Measurements from ENCODE around the gene MYH4.

Gene MYH4

DNA sequence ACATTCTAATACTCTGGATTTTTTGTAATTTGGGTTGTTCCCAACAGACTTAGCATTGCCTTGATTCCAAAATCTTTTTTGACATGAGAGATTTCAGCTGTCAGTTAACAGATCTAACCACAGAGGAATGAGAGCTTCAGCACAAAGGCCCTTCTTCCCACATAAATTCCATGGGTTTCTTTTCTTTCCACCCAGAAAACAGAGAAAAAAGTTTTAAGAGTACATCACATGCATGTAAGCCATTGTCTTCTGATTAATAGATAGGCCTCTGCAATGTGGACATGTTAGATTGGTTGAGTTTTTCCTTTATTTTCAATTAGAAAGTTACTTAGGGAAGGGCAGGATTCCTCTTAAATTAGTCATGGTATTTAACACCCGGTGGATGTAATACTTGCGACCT lies 48.5 kb downstream of the MYH4 start (continued):
- TF ChIP-seq ZNF148 (tag by site-specific recombination; IDR thresholded peaks at IDR 0.05; ENCODE audit: borderline replicate concordance) (no peak), ZNF658 (tag by site-specific recombination; IDR thresholded peaks at IDR 0.05) (no peak), SCRT1 (tag by site-specific recombination; IDR thresholded peaks at IDR 0.05; ENCODE audit: borderline replicate concordance) (no peak)

- Histone ChIP-seq H3K27ac (ENCODE audit: extremely low read depth, low read depth, low read length) (no peak overlapping the region), H3K4me3 (ENCODE audit: low read depth, low read length) (no peak overlapping the region), H3K4me1 (ENCODE audit: control insufficient read depth, insufficient read depth, low read length) (no peaks in the 10 kb centered on the region), H3K36me3 (ENCODE audit: control insufficient read depth in 2 of 2, insufficient read depth in 1 of 2, low read length in 2 of 2) (no peaks in the 10 kb centered on the region), H3K9me3 (ENCODE audit: control insufficient read depth, insufficient read depth, low read depth, low read length) (no peaks in the 10 kb centered on the region)
- ChIA-PET CTCF (interaction anchor here (1.1 to 1.2 kb wide), 2 partner anchors 9 to 16 kb away, joined by 3 to 4 read pairs; no protein-coding TSS in a partner anchor), POLR2A (no interaction called here)
- no peak for TF ChIP-seq ZNF350 (tag by site-specific recombination; IDR thresholded peaks at IDR 0.05)
These were observed 51.9 kb downstream of the MYH4 start for GRCh38 chr17:10417431-10417830.

DNA sequence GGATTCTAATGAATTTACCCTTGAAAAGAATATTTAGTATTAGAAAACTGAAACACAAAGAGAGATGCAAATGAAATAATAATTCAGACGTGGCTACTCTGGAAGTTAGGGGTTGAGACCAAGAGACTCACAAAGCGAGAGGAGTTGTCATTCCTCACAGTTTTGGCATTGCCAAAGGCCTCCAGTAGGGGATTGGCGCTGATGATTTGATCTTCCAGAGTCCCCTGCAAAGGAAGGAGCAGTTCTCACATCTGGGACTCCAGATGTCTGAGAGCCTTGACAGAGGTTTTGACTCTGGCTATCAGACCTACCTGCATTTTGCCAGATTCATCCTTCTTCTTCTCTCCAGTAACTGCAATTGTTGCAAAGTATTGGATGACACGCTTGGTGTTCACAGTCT lies 54.2 kb downstream of the MYH4 start:
- Histone ChIP-seq H3K4me3 (ENCODE audit: low read depth, low read length) (no peak overlapping the region), H3K9me3 (ENCODE audit: control insufficient read depth, insufficient read depth, low read depth, low read length) (no peaks in the 10 kb centered on the region), H3K4me1 (ENCODE audit: control insufficient read depth, insufficient read depth, low read length) (no peaks in the 10 kb centered on the region), H3K27ac (ENCODE audit: extremely low read depth, low read depth, low read length) (no peak overlapping the region), H3K36me3 (ENCODE audit: control insufficient read depth in 2 of 2, insufficient read depth in 1 of 2, low read length in 2 of 2) (no peaks in the 10 kb centered on the region)
- POLR2A ChIA-PET: no interaction called here
- CTCF ChIA-PET: no interaction called here
- TF ChIP-seq EGR2 (tag by site-specific recombination; IDR thresholded peaks at IDR 0.05; ENCODE audit: low read depth): no peak
- no peak for TF ChIP-seq ZBTB26 (tag by site-specific recombination; optimal IDR thresholded peaks at IDR 0.05)
- TF ChIP-seq REST (tag by site-specific recombination; IDR thresholded peaks at IDR 0.05): no peak
- no peak for TF ChIP-seq ZFP41 (tag by site-specific recombination; IDR thresholded peaks at IDR 0.05; ENCODE audit: borderline replicate concordance)
- no peak for TF ChIP-seq ZNF350 (tag by site-specific recombination; IDR thresholded peaks at IDR 0.05)
- no peak for TF ChIP-seq ZNF311 (tag by site-specific recombination; IDR thresholded peaks at IDR 0.05; ENCODE audit: borderline replicate concordance)
- TF ChIP-seq FEZF1 (tag by site-specific recombination; IDR thresholded peaks at IDR 0.05): no peak
- TF ChIP-seq GLI4 (tag by site-specific recombination; IDR thresholded peaks at IDR 0.05): no peak
- no peak for TF ChIP-seq ZNF266 (tag by site-specific recombination; IDR thresholded peaks at IDR 0.05; ENCODE audit: low read depth)

- H3K36me3 ChIP-seq (ENCODE audit: control insufficient read depth in 2 of 2, insufficient read depth in 1 of 2, low read length in 2 of 2): no peaks in the 10 kb centered on the region
- no peaks in the 10 kb centered on the region for H3K4me1 ChIP-seq (ENCODE audit: control insufficient read depth, insufficient read depth, low read length)
- no peaks in the 10 kb centered on the region for H3K9me3 ChIP-seq (ENCODE audit: control insufficient read depth, insufficient read depth, low read depth, low read length)
- no peak overlapping the region for H3K27ac ChIP-seq (ENCODE audit: extremely low read depth, low read depth, low read length)
- no peak overlapping the region for H3K4me3 ChIP-seq (ENCODE audit: low read depth, low read length)
- ChIA-PET POLR2A (no interaction called here), CTCF (interaction anchor here (0.6 to 1.0 kb wide), 3 partner anchors 211 to 356 kb away, joined by 3 read pairs; no protein-coding TSS in a partner anchor)
- TF ChIP-seq ZNF274 (IDR thresholded peaks at IDR 0.05; ENCODE audit: low read length) (no peak), ZNF274 (tag by site-specific recombination; IDR thresholded peaks at IDR 0.05; ENCODE audit: borderline replicate concordance) (no peak), ZNF155 (tag by site-specific recombination; IDR thresholded peaks at IDR 0.05) (no peak), ZSCAN5A (tag by site-specific recombination; IDR thresholded peaks at IDR 0.05) (no peak), ZNF449 (tag by site-specific recombination; IDR thresholded peaks at IDR 0.05) (no peak)
These were observed 65.8 kb downstream of the MYH4 start for GRCh38 chr17:10403589-10403988.
